Erythroblast (primary cell): Measurements from ENCODE around the gene GLCE.

Experiments
- DNase-seq, 2 experiments: peaks; one replicate each; lab custom pipeline; 2025; lab: John Stamatoyannopoulos, UW
- GATA1 ChIP-seq: IDR thresholded peaks from 2 replicates; pipeline ENCODE4 v1.6.1; 2011; ENCODE audit warnings: low read depth, mild to moderate bottlenecking, control low read depth, low read length, moderate library complexity
- POLR2A ChIP-seq: IDR thresholded peaks from 2 replicates; pipeline ENCODE4 v1.6.1; 2011; ENCODE audit warnings: mild to moderate bottlenecking, low read length

The GLCE gene

GRCh38 chr15:69160141-69160993, at the start of gene GLCE:
GLCE (plus strand) TSS chr15:69160635; CDS start chr15:69255807, 95,172 bp downstream.
- DNase-seq, result peak; percentile 97 to 98
- TF ChIP-seq POLR2A (peak; percentile 92), GATA1 (no peak)

GRCh38 chr15:69114331-69114928, 46.0 kb upstream of the GLCE start:
- peak; percentile 90 to 99 for DNase-seq
- peak; percentile 74 for TF ChIP-seq GATA1
- TF ChIP-seq POLR2A, result peak; percentile 45

GRCh38 chr15:69115031-69115430, 45.4 kb upstream of the GLCE start:
- TF ChIP-seq GATA1 (no peak), POLR2A (no peak)
- no peak for DNase-seq

- TF ChIP-seq POLR2A (no peak), GATA1 (no peak)
Measured at GRCh38 chr15:69116391-69116790, 44.0 kb upstream of the GLCE start.

GRCh38 chr15:69117431-69117871, 43.0 kb upstream of the GLCE start:
- DNase-seq, result peak; percentile 69 to 73
- TF ChIP-seq GATA1, result no peak
- TF ChIP-seq POLR2A, result no peak

More at GRCh38 chr15:69116391-69116790, 44.0 kb upstream of the GLCE start:
- peak; percentile 18 to 25 for DNase-seq

GRCh38 chr15:69118089-69118488, 42.3 kb upstream of the GLCE start:
- no peak for DNase-seq
- TF ChIP-seq POLR2A (no peak), GATA1 (no peak)

- DNase-seq, result peak in 1 of 2 experiments; percentile 22
Measured at GRCh38 chr15:69119001-69119400, 41.4 kb upstream of the GLCE start.

GRCh38 chr15:69119683-69120395, 40.6 kb upstream of the GLCE start:
- DNase-seq, result peak; percentile 65 to 74
- TF ChIP-seq GATA1 (no peak), POLR2A (peak; percentile 28)

More at GRCh38 chr15:69119001-69119400, 41.4 kb upstream of the GLCE start:
- TF ChIP-seq GATA1 (no peak), POLR2A (no peak)

GRCh38 chr15:69120732-69121131, 39.7 kb upstream of the GLCE start:
- TF ChIP-seq POLR2A (no peak), GATA1 (no peak)
- DNase-seq, result no peak

GRCh38 chr15:69121198-69121828, 39.1 kb upstream of the GLCE start:
- no peak for TF ChIP-seq POLR2A
- no peak for TF ChIP-seq GATA1
- DNase-seq, result no peak

GRCh38 chr15:69125236-69125635, 35.2 kb upstream of the GLCE start:
- DNase-seq, result no peak
- no peak for TF ChIP-seq GATA1
- TF ChIP-seq POLR2A, result no peak

GRCh38 chr15:69126054-69126469, 34.4 kb upstream of the GLCE start:
- no peak for TF ChIP-seq GATA1
- peak in 1 of 2 experiments; percentile 28 for DNase-seq

GRCh38 chr15:69127306-69127705, 33.1 kb upstream of the GLCE start:
- TF ChIP-seq POLR2A, result no peak
- TF ChIP-seq GATA1, result no peak
- DNase-seq, result no peak
